GM12878 (cell line): Measurements from ENCODE around the gene ILKAP.

ENCODE experiments used
- ETV6 ChIP-seq, 2 experiments: fragments of 450-650 bp in 1 of 2; IDR thresholded peaks in 1 of 2; conservative IDR thresholded peaks in 1 of 2; 2 replicates each; pipeline ENCODE4 v1.6.1; 2014; ENCODE audit warnings: antibody characterized with exemption in 1 of 2, borderline replicate concordance in 1 of 2, low read depth in 1 of 2, mild to moderate bottlenecking in 1 of 2, moderate library complexity in 1 of 2
- TAF1 ChIP-seq: IDR thresholded peaks from 2 replicates; pipeline ENCODE4 v1.6.1; 2011; ENCODE audit warnings: mild to moderate bottlenecking, low read depth, low read length, borderline replicate concordance
- TF ChIP-seq, protein P1 (sequence below): IDR thresholded peaks from 2 replicates; pipeline ENCODE4 v1.6.1; 2011; ENCODE audit warnings: borderline replicate concordance, low read depth, mild to moderate bottlenecking, moderate library complexity, mixed read lengths, low read length; ENCODE audit not compliant: insufficient read depth; ENCODE audit errors: extremely low read length

DNA sequence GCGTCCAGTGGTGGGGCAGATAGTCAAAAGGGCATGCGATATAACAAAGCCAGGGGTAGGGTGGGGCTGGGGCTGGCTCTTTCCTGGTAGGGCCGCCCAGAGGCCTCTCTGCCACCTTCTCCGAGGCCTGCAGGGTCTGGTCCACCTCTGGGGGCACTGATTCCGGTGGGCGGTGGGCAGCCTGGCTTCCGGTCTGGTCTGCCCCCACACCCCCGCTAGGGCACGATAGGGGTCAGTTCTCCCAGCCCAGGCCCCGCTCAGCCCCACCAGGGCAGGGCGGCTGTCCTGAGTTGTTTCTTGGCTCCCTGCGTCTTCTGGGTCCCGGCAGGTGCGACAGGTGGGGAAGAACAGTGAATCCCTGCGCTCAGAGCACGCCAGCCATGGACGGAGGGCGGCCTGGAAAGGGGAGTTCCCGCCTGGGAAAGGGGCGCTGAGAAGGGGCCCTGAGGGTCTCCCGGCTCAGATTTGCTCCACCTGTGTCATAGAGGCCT lies 45.4 kb downstream of the ILKAP start:
- TF ChIP-seq, protein P1, sequence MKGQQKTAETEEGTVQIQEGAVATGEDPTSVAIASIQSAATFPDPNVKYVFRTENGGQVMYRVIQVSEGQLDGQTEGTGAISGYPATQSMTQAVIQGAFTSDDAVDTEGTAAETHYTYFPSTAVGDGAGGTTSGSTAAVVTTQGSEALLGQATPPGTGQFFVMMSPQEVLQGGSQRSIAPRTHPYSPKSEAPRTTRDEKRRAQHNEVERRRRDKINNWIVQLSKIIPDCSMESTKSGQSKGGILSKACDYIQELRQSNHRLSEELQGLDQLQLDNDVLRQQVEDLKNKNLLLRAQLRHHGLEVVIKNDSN = no peak
- TF ChIP-seq TAF1 = no peak
- TF ChIP-seq ETV6 (conservative IDR thresholded peaks at IDR 0.05 in 1 of 2, IDR thresholded peaks at IDR 0.05 in 1 of 2; ENCODE audit: borderline replicate concordance in 1 of 2, low read depth in 1 of 2) = no peak
